ENCODE measurements around the gene PID1.

The PID1 gene

DNA sequence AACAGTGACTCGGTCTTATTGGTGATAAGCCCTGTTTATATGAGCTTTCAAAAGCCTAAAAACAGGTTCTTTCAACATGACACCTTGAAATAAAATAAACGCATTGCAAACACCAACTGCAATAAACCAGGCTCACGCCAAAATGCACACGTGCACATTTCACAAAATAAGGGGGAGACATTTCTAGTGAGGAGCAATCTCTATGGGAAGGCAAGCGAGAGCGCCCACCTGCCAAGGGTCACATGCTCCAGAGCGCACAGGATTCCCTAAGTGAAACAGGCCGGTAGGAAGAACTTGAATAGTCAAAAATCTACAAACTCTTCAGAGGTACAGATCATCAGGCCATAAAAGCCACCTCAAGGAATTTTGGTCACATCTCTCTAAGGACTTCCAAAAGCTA, 1.9 kb downstream of the PID1 start:
- H3K27ac Mint-ChIP-seq = no peak overlapping the region
- no peak for TF ChIP-seq CTCF (IDR thresholded peaks at IDR 0.05; ENCODE audit: unreplicated experiment in 3 of 3)

GRCh38 chr2:229268626-229269025, 2.5 kb downstream of the PID1 start:
- H3K4me3 Mint-ChIP-seq = peak overlapping the region in 2 of 3 experiments; percentile 58 to 80
- H3K27me3 Mint-ChIP-seq (ENCODE audit: low read depth) = peaks cover 35% of the 10 kb centered on the region
- H3K27ac Mint-ChIP-seq = no peak overlapping the region
- H3K9me3 Mint-ChIP-seq = no peaks in the 10 kb centered on the region
- TF ChIP-seq CTCF (IDR thresholded peaks at IDR 0.05; ENCODE audit: unreplicated experiment in 3 of 3) = no peak
- no peaks in the 10 kb centered on the region for H3K36me3 Mint-ChIP-seq (ENCODE audit: low read depth)
- peaks cover 19% of the 10 kb centered on the region for H3K4me1 Mint-ChIP-seq

More for the DNA sequence above, 1.9 kb downstream of the PID1 start:
- Mint-ChIP-seq H3K9me3 (no peaks in the 10 kb centered on the region), H3K4me3 (peak overlapping the region in 2 of 3 experiments; percentile 63 to 80), H3K4me1 (peaks cover 19% of the 10 kb centered on the region), H3K27me3 (ENCODE audit: low read depth) (peaks cover 39% of the 10 kb centered on the region), H3K36me3 (ENCODE audit: low read depth) (no peaks in the 10 kb centered on the region)

GRCh38 chr2:229267080-229267479, 4.0 kb downstream of the PID1 start:
- no peak for TF ChIP-seq CTCF (IDR thresholded peaks at IDR 0.05; ENCODE audit: unreplicated experiment in 3 of 3)
- Mint-ChIP-seq H3K9me3 (no peaks in the 10 kb centered on the region), H3K4me1 (peaks cover 13% of the 10 kb centered on the region), H3K27me3 (ENCODE audit: low read depth) (peaks cover 23% of the 10 kb centered on the region), H3K27ac (no peak overlapping the region), H3K36me3 (ENCODE audit: low read depth) (no peaks in the 10 kb centered on the region), H3K4me3 (peak overlapping the region in 1 of 3 experiments; percentile 39)

- no peak overlapping the region for H3K4me3 Mint-ChIP-seq
- peaks cover 3% of the 10 kb centered on the region for H3K9me3 Mint-ChIP-seq
- no peaks in the 10 kb centered on the region for H3K36me3 Mint-ChIP-seq (ENCODE audit: low read depth)
- no peak for TF ChIP-seq CTCF (IDR thresholded peaks at IDR 0.05; ENCODE audit: unreplicated experiment in 3 of 3)
- peaks cover 9% of the 10 kb centered on the region for H3K4me1 Mint-ChIP-seq
- peaks cover 17% of the 10 kb centered on the region for H3K27me3 Mint-ChIP-seq (ENCODE audit: low read depth)
- H3K27ac Mint-ChIP-seq = no peak overlapping the region
Measured at GRCh38 chr2:229265727-229266126, 5.4 kb downstream of the PID1 start.

DNA sequence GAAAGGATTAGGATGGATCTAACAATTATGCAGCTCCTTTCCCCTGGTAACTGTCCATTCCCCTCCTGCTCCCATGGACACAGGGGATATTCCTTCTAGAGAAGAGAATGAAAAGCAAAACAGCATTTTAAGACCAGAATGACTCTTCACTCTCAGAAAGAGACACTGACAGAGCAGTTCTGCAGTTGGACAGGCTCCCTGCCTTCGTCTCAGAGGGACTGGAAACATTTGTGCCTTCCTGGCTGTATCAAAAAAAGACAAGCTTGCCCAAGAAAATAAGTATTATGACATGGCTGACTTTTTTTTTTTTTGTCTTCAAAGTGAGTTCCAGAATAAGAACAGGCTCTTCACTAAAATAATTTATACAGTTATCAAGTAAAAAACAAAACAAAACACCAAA, 9.5 kb downstream of the PID1 start:
- H3K4me3 Mint-ChIP-seq = no peak overlapping the region
- TF ChIP-seq CTCF (IDR thresholded peaks at IDR 0.05; ENCODE audit: unreplicated experiment in 3 of 3) = no peak

DNA sequence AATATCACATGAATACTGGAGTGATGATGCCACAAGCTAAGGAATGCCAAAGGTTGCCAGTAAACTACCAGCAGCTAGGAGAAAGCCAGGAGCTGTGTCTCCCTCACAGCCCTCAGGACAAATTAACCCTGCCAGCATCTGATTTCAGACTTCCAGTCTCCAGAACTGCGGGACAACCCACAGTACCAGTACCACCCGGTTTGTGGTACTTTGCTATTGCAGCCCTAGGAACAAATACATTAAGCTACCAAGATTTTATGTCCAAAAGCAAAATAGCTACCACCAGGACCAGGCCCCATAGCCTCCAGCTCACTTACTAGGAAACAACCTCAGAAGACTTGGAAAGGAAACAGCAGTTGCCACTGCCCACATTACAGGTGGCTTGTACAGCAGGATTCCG, 10.0 kb downstream of the PID1 start:
- no peak overlapping the region for H3K4me3 Mint-ChIP-seq
- no peak overlapping the region for H3K27ac Mint-ChIP-seq
- no peaks in the 10 kb centered on the region for H3K27me3 Mint-ChIP-seq (ENCODE audit: low read depth)
- no peaks in the 10 kb centered on the region for H3K36me3 Mint-ChIP-seq (ENCODE audit: low read depth)
- peaks cover 13% of the 10 kb centered on the region for H3K9me3 Mint-ChIP-seq
- H3K4me1 Mint-ChIP-seq = no peaks in the 10 kb centered on the region
- no peak for TF ChIP-seq CTCF (IDR thresholded peaks at IDR 0.05; ENCODE audit: unreplicated experiment in 3 of 3)

More for the DNA sequence above, 9.5 kb downstream of the PID1 start:
- Mint-ChIP-seq H3K27ac (no peak overlapping the region), H3K36me3 (ENCODE audit: low read depth) (no peaks in the 10 kb centered on the region), H3K9me3 (peaks cover 13% of the 10 kb centered on the region), H3K4me1 (no peaks in the 10 kb centered on the region), H3K27me3 (ENCODE audit: low read depth) (no peaks in the 10 kb centered on the region)

All from nephron (organoid).